Measurements from ENCODE around the gene FBXL22.

DNA sequence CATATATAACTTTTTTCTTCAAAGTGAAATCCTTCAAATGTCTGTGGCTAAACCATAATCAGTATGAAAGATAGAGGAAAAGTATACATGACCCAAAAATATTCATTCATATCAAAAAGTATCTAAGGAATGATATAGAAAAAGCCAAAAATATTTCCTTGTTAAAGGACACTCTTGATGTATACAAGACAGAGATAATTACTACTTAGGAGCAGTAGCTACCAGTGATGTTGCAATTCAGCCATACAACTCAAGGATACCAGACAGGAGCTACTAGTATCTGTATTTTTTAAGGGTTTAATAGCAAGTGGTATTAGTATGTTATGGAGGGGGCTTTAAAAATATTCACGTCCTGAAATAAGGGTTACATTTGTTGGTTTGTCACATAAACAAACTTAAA lies 37.0 kb downstream of the FBXL22 start:
- no peak for TF ChIP-seq POLR2AphosphoS5 (IDR thresholded peaks at IDR 0.05; ENCODE audit: low read depth)
- TF ChIP-seq, protein P1, sequence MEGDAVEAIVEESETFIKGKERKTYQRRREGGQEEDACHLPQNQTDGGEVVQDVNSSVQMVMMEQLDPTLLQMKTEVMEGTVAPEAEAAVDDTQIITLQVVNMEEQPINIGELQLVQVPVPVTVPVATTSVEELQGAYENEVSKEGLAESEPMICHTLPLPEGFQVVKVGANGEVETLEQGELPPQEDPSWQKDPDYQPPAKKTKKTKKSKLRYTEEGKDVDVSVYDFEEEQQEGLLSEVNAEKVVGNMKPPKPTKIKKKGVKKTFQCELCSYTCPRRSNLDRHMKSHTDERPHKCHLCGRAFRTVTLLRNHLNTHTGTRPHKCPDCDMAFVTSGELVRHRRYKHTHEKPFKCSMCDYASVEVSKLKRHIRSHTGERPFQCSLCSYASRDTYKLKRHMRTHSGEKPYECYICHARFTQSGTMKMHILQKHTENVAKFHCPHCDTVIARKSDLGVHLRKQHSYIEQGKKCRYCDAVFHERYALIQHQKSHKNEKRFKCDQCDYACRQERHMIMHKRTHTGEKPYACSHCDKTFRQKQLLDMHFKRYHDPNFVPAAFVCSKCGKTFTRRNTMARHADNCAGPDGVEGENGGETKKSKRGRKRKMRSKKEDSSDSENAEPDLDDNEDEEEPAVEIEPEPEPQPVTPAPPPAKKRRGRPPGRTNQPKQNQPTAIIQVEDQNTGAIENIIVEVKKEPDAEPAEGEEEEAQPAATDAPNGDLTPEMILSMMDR (IDR thresholded peaks at IDR 0.05; ENCODE audit: insufficient read depth, low read length) = no peak
- TF ChIP-seq, protein P2, sequence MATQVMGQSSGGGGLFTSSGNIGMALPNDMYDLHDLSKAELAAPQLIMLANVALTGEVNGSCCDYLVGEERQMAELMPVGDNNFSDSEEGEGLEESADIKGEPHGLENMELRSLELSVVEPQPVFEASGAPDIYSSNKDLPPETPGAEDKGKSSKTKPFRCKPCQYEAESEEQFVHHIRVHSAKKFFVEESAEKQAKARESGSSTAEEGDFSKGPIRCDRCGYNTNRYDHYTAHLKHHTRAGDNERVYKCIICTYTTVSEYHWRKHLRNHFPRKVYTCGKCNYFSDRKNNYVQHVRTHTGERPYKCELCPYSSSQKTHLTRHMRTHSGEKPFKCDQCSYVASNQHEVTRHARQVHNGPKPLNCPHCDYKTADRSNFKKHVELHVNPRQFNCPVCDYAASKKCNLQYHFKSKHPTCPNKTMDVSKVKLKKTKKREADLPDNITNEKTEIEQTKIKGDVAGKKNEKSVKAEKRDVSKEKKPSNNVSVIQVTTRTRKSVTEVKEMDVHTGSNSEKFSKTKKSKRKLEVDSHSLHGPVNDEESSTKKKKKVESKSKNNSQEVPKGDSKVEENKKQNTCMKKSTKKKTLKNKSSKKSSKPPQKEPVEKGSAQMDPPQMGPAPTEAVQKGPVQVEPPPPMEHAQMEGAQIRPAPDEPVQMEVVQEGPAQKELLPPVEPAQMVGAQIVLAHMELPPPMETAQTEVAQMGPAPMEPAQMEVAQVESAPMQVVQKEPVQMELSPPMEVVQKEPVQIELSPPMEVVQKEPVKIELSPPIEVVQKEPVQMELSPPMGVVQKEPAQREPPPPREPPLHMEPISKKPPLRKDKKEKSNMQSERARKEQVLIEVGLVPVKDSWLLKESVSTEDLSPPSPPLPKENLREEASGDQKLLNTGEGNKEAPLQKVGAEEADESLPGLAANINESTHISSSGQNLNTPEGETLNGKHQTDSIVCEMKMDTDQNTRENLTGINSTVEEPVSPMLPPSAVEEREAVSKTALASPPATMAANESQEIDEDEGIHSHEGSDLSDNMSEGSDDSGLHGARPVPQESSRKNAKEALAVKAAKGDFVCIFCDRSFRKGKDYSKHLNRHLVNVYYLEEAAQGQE (IDR thresholded peaks at IDR 0.05; ENCODE audit: insufficient replicate concordance, low read depth) = no peak
